K562 (cell line): ENCODE data around the gene TRMT2A. TPM values are rescaled to one million over a fixed set of nuclear protein-coding genes. Genes with fewer than 3 reads are reported as not detected.

ENCODE experiments used
- DDX20 ChIP-seq: fragments of 450-650 bp; IDR thresholded peaks from 2 replicates; pipeline ENCODE4 v1.6.1; 2016; ENCODE audit warnings: missing genetic modification characterization, low read depth, mild to moderate bottlenecking, missing compliant biosample characterization, moderate library complexity
- DIDO1 ChIP-seq: fragments of 450-650 bp; IDR thresholded peaks from 2 replicates; pipeline ENCODE4 v1.6.1; 2016; ENCODE audit warnings: low read depth, missing biosample characterization, missing genetic modification characterization
- GATAD2A ChIP-seq: fragments of 450-650 bp; IDR thresholded peaks from 2 replicates; pipeline ENCODE4 v1.6.1; 2017
- IRF9 ChIP-seq: fragments of 450-650 bp; IDR thresholded peaks from 2 replicates; pipeline ENCODE4 v1.6.1; 2016; ENCODE audit warnings: missing biosample characterization, missing genetic modification characterization
- MGA ChIP-seq: fragments of 450-650 bp; IDR thresholded peaks from 2 replicates; pipeline ENCODE4 v1.6.1; 2016; ENCODE audit warnings: mild to moderate bottlenecking, moderate library complexity
- NFIX ChIP-seq: fragments of 250-450 bp; sonication (Bioruptor Pico); IDR thresholded peaks from 2 replicates; pipeline ENCODE4 v1.4.0; 2020; ENCODE audit warnings: low read depth, mild to moderate bottlenecking, moderate library complexity
- POU5F1 ChIP-seq: fragments of 150-350 bp; IDR thresholded peaks from 2 replicates; pipeline ENCODE4 v1.6.1; 2014; ENCODE audit warnings: borderline replicate concordance, low read length, low read depth, mild to moderate bottlenecking; ENCODE audit not compliant: partially characterized antibody
- RFX1 ChIP-seq: fragments of 450-650 bp; IDR thresholded peaks from 2 replicates; pipeline ENCODE4 v1.6.1; 2016; ENCODE audit warnings: mild to moderate bottlenecking, moderate library complexity
- ZNF830 ChIP-seq: fragments of 250-450 bp; sonication (Bioruptor Pico); IDR thresholded peaks from 2 replicates; pipeline ENCODE4 v1.5.0; 2021; ENCODE audit warnings: mild to moderate bottlenecking
- polyA plus RNA-seq, 8 experiments: library from polyadenylated mRNA; depleted of rRNA in 4 of 8; stranded (reverse) in 5 of 8; unstranded in 3 of 8; fragments of >200 nt; fragmentation: Nextera tagmentation in 2 of 8; fragmentation: Illumina TruSeq in 1 of 8; extraction: Ambion mirVana in 2 of 8; extraction: Trizol in 1 of 8; gene quantifications; 2 replicates each; pipeline versions ENCODE4 v1.2.1 to v1.2.3, GENCODE V29; 2011 to 2014; ENCODE audit warnings: inconsistent platforms in 1 of 8, missing spikeins in 1 of 8
- total RNA-seq, 7 experiments: library from RNA; depleted of rRNA in 6 of 7; stranded (reverse); fragments of >200 nt in 6 of 7; fragmentation: Illumina TruSeq in 2 of 7; extraction: Trizol in 2 of 7; gene quantifications; 2 replicates each; pipeline versions ENCODE4 v1.2.1 to v1.2.3, GENCODE V29; 2011 to 2021; ENCODE audit warnings: low replicate concordance in 1 of 7
- TF ChIP-seq, protein P1 (sequence below): fragments of 250-450 bp; sonication (Bioruptor Pico); IDR thresholded peaks from 2 replicates; pipeline ENCODE4 v1.5.0; 2021; ENCODE audit warnings: mild to moderate bottlenecking, moderate library complexity

Gene TRMT2A
- total and polyA plus RNA-seq, 9 of the 15 experiments (the other 6 are each of a cell fraction or from before 2014, with no cell fraction given), result 1.6 to 265 (median 140) TPM

DNA sequence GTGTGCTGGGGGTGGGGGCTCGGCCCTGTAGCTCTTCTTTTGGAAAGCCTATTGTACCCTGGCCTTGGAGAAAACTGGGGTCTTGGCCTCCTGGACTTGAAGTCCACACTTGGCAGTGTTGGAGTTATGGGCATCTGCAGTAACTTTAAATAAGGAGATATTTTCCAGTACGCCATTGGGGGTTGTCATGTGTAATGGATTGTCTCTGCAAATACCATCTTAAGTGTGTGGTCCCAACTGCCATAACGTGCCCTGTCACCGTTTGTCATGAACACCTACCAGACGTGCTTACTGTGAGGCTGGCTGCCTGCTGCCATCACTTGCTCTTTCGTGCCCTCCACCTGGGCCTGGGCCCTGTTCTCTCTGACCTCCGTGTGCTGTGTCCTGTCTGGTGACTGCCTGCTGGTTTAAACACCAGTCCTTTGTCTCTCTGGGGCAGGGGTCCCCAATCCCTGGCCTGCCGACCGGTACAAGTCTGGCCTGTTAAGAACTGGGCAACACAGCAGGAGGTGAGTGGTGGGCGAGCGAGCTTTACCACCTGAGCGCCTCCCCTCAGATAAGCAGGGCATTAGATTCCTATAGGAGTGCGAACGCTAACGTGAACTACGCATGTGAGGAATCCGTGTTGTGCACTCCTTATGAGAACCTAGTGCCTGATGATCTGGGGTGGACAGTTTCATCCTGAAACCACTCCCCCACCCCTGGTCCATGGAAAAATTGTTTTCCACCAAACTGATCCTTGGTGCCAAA is 11.0 kb upstream of the TRMT2A start (continued):
- TF ChIP-seq MGA (no peak), RFX1 (no peak), ZNF830 (no peak), IRF9 (no peak), DDX20 (tag) (no peak), DIDO1 (tag) (no peak), GATAD2A (no peak), NFIX (CRISPR knock-in tag) (no peak; the same call in 1 of the 2 replicates), POU5F1 (no peak)
- TF ChIP-seq, protein P1, sequence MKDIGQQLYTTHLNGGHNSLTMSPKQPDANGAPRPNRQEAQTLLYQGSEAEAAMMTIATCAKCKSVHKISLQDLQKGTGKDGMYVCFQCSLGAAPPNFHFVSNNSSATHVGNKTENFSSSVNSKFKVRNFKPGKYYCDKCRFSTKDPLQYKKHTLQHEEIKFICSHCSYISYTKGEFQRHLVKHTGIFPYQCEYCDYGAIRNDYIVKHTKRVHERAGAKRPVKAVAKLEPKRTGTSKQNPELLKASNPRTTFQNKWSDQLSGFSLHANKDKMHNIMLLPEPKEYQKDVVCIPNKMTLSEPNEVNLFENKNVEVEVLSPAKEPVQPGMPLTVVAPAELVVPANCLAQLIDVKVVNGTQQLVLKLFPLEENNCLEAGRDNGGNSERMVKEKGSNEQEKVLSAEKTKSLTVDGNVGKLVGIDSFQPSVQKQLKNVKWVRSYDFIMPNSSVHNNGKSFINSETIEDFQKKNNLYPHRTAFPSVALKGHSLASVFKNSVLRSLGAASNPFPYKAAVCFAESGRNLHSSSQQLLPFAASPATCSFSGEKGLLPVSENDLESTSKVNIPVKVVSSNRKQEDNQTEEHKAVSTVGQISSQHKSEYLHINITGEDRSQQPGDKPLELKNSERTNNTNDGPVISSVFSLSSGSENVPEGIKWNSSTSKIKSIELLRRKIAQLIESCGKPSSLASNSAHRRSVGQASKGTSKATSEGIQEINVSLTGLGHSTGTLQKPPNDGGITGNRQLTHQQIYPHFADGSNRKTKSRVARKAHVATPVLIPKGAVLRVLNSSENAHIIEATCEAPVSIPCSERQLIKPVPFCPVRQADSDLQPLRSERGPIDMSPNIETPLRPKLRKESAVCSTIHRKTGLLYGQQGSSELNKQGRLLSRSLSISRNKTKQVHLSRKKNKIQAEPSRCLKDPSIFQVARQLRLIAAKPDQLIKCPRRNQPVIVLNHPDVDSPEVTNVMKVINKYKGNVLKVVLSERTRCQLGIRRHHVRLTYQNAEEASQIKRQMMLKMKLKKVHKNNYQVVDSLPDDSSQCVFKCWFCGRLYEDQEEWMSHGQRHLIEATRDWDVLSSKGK, result no peak
